ENCODE measurements around the gene XYLT1.
A peak's percentile ranks its signal among the peaks of the same experiment; 100 is the strongest.

Gene XYLT1

GRCh38 chr16:17177959-17178905 lies 292.5 kb downstream of the XYLT1 start:
- DNase-seq (ENCODE audit: low read depth), result no peak

- no peak for DNase-seq (ENCODE audit: low read depth)
Measured at GRCh38 chr16:17177242-17177958, 293.4 kb downstream of the XYLT1 start.

DNA sequence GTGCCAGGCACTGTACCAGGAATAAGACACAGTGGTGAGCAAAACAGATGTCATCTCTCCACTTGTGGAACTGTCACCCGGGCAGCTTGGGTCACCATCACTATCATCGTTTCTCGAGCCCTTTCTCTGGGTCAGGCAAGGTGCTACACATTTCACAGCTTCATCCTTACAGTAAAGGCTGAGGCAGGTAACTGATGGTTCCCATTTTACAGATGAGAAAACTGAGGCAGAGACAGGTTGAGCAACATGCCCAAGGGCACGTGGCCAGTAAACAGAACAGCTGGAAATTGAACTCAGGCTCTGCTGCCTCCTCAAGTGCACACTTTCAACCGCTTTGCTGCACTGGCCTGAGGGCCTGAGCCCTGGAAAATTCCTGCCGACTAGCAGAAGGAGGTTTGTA lies 294.6 kb downstream of the XYLT1 start:
- no peak for DNase-seq (ENCODE audit: low read depth)

- DNase-seq (ENCODE audit: low read depth), result peak; percentile 79
Measured at GRCh38 chr16:17173281-17173680, 297.5 kb downstream of the XYLT1 start.

GRCh38 chr16:17171250-17172143 lies 299.3 kb downstream of the XYLT1 start:
- no peak for DNase-seq (ENCODE audit: low read depth)

- DNase-seq (ENCODE audit: low read depth), result no peak
Measured at GRCh38 chr16:17170435-17170834, 300.3 kb downstream of the XYLT1 start.

DNA sequence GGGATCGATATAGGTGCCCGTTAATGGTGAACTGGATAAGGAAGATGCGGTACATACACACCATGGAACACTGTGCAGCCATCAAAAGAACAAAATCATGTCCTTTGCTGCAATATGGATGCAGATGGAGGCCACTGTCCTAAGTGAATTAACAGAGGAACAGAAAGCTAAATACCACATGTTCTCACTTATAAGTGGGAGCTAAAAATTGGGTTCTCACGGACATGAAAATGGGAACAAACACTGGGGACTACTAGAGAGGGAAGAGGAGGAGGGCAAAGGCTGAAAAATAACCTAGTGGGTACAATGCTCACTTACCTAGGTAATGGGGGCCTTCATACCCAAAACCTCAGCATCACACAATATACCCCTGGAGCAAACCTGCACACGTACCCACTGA lies 302.6 kb downstream of the XYLT1 start:
- DNase-seq (ENCODE audit: low read depth), result no peak

GRCh38 chr16:17166095-17166494 lies 304.7 kb downstream of the XYLT1 start:
- DNase-seq (ENCODE audit: low read depth), result no peak

DNA sequence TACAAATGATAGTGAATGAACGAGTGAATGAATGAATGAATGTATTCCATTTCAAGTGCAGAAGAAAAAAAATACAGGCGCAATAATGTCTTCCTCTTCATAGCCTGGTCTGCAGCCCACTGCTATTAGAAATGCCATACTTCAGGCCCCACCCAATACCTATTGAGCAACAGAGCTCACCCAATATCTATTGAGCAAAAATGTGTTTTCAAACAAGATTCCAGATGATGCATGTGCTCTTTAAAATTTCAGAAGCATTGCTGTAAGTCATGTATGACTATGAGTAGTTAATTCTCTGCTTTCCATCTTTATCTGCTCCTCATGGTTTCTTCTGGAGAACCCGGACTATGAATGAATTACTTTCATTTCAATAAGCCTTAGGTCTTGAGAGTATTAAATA lies 308.2 kb downstream of the XYLT1 start:
- DNase-seq (ENCODE audit: low read depth), result no peak

DNA sequence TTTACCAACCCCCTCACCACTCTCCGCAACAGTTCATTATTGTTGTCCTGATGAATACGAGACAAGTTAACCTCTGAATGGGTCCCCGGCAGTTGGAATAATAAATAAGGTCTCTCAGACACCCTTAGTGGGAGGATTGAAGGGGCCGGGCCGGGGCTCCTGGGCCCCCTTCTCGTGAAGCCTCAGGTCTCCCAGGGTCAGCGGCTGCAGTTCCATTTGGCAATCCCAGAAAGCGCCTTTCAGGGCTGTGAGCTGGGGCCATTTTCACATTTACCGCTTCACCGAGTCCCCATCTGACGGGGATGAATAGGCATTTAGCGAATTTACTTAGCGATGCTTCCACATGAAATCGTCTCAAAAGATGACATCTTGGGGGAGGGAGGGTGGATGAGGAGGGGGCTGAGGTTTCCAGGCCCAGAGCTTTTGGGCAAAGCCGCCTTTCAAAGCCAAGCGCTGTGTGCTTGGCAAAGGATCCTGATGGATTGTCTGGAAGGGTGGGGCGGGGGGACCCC lies 309.8 kb downstream of the XYLT1 start:
- DNase-seq (ENCODE audit: low read depth), result no peak

DNA sequence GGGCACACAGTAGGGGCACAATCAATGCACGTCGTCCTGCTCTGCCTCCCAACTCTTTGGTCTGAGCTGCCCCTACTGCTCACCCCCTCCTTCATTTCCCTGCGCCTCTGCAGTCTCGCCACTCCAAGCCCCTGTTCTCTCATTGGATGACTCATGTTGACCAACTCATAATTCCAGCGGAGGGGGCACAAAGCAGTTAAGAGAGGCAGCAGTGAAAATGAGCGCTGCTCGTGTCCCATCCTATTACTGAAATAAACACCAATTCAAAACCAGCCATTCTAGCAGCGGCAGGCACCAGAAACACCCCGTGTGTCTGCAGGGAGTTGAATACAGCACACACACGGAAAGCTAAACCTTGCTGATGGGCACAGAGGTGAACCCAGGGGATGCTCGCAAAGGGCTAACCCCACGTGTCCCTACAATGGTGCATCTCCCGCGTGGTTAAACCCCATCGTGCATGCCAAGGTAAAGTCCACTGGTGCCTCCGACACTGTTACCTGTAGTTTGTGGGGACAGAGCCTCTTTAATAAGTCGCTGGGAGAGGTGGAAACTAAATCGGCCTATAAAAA lies 310.4 kb downstream of the XYLT1 start:
- DNase-seq (ENCODE audit: low read depth), result no peak

GRCh38 chr16:17159617-17160016 lies 311.1 kb downstream of the XYLT1 start:
- no peak for DNase-seq (ENCODE audit: low read depth)

- DNase-seq (ENCODE audit: low read depth), result no peak
Measured at GRCh38 chr16:17155936-17156335, 314.8 kb downstream of the XYLT1 start.

GRCh38 chr16:17155485-17155884 lies 315.3 kb downstream of the XYLT1 start:
- no peak for DNase-seq (ENCODE audit: low read depth)

GRCh38 chr16:17154981-17155380 lies 315.8 kb downstream of the XYLT1 start:
- no peak for DNase-seq (ENCODE audit: low read depth)

- no peak for DNase-seq (ENCODE audit: low read depth)
Measured at GRCh38 chr16:17152311-17152710, 318.4 kb downstream of the XYLT1 start.

- DNase-seq (ENCODE audit: low read depth), result no peak
Measured at GRCh38 chr16:17151335-17151734, 319.4 kb downstream of the XYLT1 start.

GRCh38 chr16:17149904-17150483 lies 320.8 kb downstream of the XYLT1 start:
- no peak for DNase-seq (ENCODE audit: low read depth)

DNA sequence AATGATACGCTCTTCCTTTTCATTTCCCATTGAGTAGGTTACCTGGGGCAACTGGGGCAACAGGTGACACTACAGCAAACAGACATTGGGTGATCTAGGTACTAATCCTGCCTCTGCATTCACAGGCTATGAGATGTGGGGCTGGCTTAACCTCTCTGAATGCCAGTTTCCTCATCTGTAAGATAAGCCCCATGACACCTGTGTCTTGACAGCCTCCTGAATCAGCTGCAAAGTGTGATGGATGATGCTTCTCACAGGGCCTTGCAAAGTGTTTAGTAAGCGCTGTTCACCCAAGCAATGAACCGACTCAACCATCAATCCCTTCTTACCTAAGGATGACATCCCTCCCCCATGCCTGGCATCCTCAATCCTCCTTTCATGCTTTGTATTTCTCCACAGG lies 322.8 kb downstream of the XYLT1 start:
- no peak for DNase-seq (ENCODE audit: low read depth)

- no peak for DNase-seq (ENCODE audit: low read depth)
Measured at GRCh38 chr16:17145029-17145428, 325.7 kb downstream of the XYLT1 start.

- DNase-seq (ENCODE audit: low read depth), result no peak
Measured at GRCh38 chr16:17144431-17144830, 326.3 kb downstream of the XYLT1 start.
